Heart right ventricle (tissue), 16 donors: Measurements from ENCODE around the gene HCFC1R1. TPM values are rescaled to one million over a fixed set of nuclear protein-coding genes. Genes with fewer than 3 reads are reported as not detected.
A peak's percentile ranks its signal among the peaks of the same experiment; 100 is the strongest.

ENCODE experiments used
- ATAC-seq, 8 donors: fragments of 200-7000 bp; cut with Tn5 transposase; one replicate each; pipeline ENCODE4 v1.9.1; 2020; ENCODE audit warnings: mild to moderate bottlenecking in 8 of 8, moderate library complexity in 8 of 8, moderate number of reproducible peaks in 1 of 8
- DNase-seq, 2 donors: peaks; one replicate each; pipeline ENCODE4 v3.0.0-alpha.2; 2020
- H3K27ac ChIP-seq, 10 donors: fragments of 200-600 bp; sonication (generic) in 2 of 10; one replicate each; pipeline versions ENCODE4 v1.5.0 to v1.8.0; 2020 to 2022; ENCODE audit warnings: mild to moderate bottlenecking in 3 of 10
- H3K27me3 ChIP-seq, 7 donors: fragments of 200-600 bp; one replicate each; pipeline ENCODE4 v1.8.0; 2021 to 2022; ENCODE audit warnings: mild to moderate bottlenecking in 2 of 7
- H3K36me3 ChIP-seq, 9 donors: fragments of 200-600 bp; sonication (generic) in 1 of 9; one replicate each; pipeline versions ENCODE4 v1.5.0 to v1.8.0; 2020 to 2022; ENCODE audit warnings: mild to moderate bottlenecking in 2 of 9
- H3K4me1 ChIP-seq, 9 donors: fragments of 200-600 bp; sonication (generic) in 1 of 9; one replicate each; pipeline versions ENCODE4 v1.5.0 to v1.8.0; 2020 to 2022; ENCODE audit warnings: mild to moderate bottlenecking in 4 of 9
- H3K4me3 ChIP-seq, 10 donors: fragments of 200-600 bp; sonication (generic) in 2 of 10; one replicate each; pipeline versions ENCODE4 v1.5.0 to v1.8.0; 2020 to 2022; ENCODE audit warnings: mild to moderate bottlenecking in 7 of 10, moderate library complexity in 2 of 10
- H3K9me3 ChIP-seq, 11 donors: fragments of 200-600 bp in 10 of 11; sonication (generic) in 2 of 11; one replicate each; pipeline versions ENCODE4 v1.5.0 to v1.8.0; 2013 to 2022; ENCODE audit warnings: mild to moderate bottlenecking in 2 of 11, control low read depth in 1 of 11, moderate library complexity in 1 of 11
- WGBS, 2 donors: extraction: QIAGEN DNeasy Blood & Tissue Kit; methylation state at CpG; one replicate each; pipeline ENCODE4 v1.1.7; 2013; ENCODE audit warnings: inconsistent platforms in 1 of 2; 5-methylcytosine and 5-hydroxymethylcytosine counted together
- intact Hi-C, 10 donors: fragments of 100-400 bp; cut with DNase I; formaldehyde crosslinking; loops; one replicate each; pipeline versions ENCODE4 v1.11.1 to v1.14.2; 2022
- polyA plus RNA-seq, 2 donors: library from polyadenylated mRNA; stranded (reverse); fragments of 200-250 nt; gene quantifications; one replicate each; pipeline ENCODE4 v1.2.3, GENCODE V29; 2013
- total RNA-seq, 10 donors: library from RNA; stranded (reverse); fragmentation: NEBNext Ultra II Directional in 3 of 10; extraction: Animal tissue kit (Norgen Biotek cat#: 25700) in 3 of 10; gene quantifications; one replicate each; pipeline versions ENCODE4 v1.2.1 to v1.2.4, GENCODE V29; 2021 to 2023
- TF ChIP-seq, protein P1 (sequence below), 9 donors: fragments of 200-600 bp; sonication (generic) in 2 of 9; IDR thresholded peaks; one replicate each; pipeline versions ENCODE4 v1.5.0 to v1.8.0; 2021 to 2022; ENCODE audit warnings: antibody characterized with exemption in 9 of 9, mild to moderate bottlenecking in 5 of 9, moderate library complexity in 1 of 9
- donor health status: Arrhythmogenic right ventricular cardiomyopathy.
- donor health status: ischemic (EF 13 %, LVEDD 7.1; RV severe dilation, severe dysfunction).
- donor health status: healthy with polysubstance abuse.
- donor health status: DM: no; HTN: yes; CAD: no.
- donor health status: DM: no; HTN: no; CAD: no.
- donor health status: ischemic (EF 25% LVEDD 6.9; RV normal size, moderate dysfunction).
- donor health status: ischemic (EF 25% LVEDD 5.7; RV mildly dilated, moderate dysfunction).
- donor health status: healthy.
- donor health status: DM: yes; HTN: yes; CAD: no.
- donor health status: Ischemic cardiomyopathy.
- donor health status: ischemic (EF 35%, LVEDD 5.7; RV mildly dilated, moderate dysfunction).
- donor health status: nonischemic (EF 11% LVEDD 7.7; RV severe dilation, severe dysfunction).
- donor health status: DM: yes; HTN: yes; CAD: no.
- donor health status: PGD.
- donor health status: ischemic (EF 29% LVEDD 5.4; RV normal size, mild dysfunction).
- donor health status: nonischemic (EF 23%, LVEDD 6.1; RV moderate dilation, normal function).

HCFC1R1 gene
- total and polyA plus RNA-seq, 12 donors = 41.8 to 370 (median 57.2) TPM

GRCh38 chr16:3012246-3012645 is 11.5 kb downstream of the HCFC1R1 start:
- Histone ChIP-seq H3K9me3 (no peaks in the 10 kb centered on the region), H3K27ac (no peak overlapping the region), H3K4me3 (no peak overlapping the region), H3K36me3 (no peaks in the 10 kb centered on the region), H3K4me1 (peaks cover 0 to 16% (median 0%) of the 10 kb centered on the region in 9 donors), H3K27me3 (peaks cover 11 to 94% (median 73%) of the 10 kb centered on the region in 7 donors)
- intact Hi-C loops = no loop called here
- TF ChIP-seq, protein P1, sequence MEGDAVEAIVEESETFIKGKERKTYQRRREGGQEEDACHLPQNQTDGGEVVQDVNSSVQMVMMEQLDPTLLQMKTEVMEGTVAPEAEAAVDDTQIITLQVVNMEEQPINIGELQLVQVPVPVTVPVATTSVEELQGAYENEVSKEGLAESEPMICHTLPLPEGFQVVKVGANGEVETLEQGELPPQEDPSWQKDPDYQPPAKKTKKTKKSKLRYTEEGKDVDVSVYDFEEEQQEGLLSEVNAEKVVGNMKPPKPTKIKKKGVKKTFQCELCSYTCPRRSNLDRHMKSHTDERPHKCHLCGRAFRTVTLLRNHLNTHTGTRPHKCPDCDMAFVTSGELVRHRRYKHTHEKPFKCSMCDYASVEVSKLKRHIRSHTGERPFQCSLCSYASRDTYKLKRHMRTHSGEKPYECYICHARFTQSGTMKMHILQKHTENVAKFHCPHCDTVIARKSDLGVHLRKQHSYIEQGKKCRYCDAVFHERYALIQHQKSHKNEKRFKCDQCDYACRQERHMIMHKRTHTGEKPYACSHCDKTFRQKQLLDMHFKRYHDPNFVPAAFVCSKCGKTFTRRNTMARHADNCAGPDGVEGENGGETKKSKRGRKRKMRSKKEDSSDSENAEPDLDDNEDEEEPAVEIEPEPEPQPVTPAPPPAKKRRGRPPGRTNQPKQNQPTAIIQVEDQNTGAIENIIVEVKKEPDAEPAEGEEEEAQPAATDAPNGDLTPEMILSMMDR (IDR thresholded peaks at IDR 0.05) = no peak
- 5 to 9% methylated on average over 19 of the region's 19 CpGs for WGBS, 2 donors
- DNase-seq = no peak
- no peak for ATAC-seq

DNA sequence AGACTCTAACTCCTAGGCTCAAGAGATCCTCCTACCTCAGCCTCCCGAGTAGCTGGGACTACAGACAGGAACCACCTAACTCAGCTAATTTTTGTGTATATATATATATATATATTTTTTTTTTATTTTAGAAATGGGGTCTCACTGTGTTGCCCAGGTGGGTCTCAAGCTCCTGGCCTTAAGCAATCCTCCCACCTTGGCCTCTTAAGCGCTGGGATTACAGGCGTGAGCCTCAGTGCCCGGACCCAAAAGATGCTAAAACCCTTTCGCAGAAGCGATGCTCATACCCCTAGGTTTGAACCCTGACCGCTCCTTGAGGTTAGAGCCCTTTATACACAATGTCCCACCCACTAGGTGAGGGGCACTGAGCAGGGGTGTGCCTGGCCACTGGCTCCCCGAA is 13.2 kb downstream of the HCFC1R1 start:
- Histone ChIP-seq H3K27me3 (peaks cover 8 to 95% (median 83%) of the 10 kb centered on the region in 7 donors), H3K4me3 (no peak overlapping the region), H3K9me3 (no peaks in the 10 kb centered on the region), H3K27ac (no peak overlapping the region), H3K4me1 (peaks cover 0 to 26% (median 0%) of the 10 kb centered on the region in 9 donors), H3K36me3 (peaks cover 0 to 4% (median 0%) of the 10 kb centered on the region in 9 donors)
- ATAC-seq (no peak), DNase-seq (no peak)
- intact Hi-C loops = no loop called here
- 89 to 92% methylated on average over 8 of the region's 8 CpGs for WGBS, 2 donors
- TF ChIP-seq, protein P1 (IDR thresholded peaks at IDR 0.05) = no peak

DNA sequence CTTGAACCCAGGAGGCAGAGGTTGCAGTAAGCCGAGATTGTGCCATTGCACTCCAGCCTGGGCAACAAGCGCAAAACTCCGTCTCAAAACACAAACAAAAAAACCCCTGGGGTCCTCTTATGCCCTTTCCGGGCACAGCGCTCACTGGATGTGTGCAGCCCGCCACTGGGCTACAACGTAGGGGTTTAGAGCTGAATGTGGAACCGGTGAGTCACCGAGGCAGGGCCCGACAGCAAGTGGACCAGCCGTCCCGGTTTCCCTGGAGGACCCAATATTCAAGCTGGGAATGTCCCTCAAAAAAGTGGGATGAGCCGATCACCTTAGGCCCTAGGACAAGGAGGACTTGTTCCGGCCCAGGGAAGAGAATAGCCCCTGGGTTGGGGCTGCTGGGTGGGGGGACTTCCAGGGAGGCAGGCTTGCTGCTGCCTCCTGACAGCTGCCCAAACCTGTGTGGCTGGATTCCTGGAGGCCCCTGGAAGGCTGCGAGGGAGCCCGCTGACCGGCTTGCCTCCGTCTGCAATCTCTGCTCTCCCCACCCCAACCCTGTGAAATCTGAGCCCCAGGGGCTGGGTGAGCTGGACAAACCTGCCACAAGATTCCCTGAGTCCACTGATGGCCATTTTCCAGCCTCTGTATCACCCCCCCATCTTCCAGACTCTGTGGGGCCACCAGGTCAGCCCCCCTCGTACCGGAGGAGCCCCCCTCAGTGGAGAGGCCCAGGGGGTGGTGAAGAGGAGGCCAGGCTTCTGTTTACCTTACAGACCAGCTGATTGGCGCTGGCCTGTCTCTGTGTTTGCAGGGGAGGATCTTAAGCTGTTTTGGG is 14.0 kb downstream of the HCFC1R1 start:
- 40 to 46% methylated on average over 21 of the region's 21 CpGs for WGBS, 2 donors
- no peak overlapping the region for H3K4me3 ChIP-seq
- peaks cover 8 to 96% (median 91%) of the 10 kb centered on the region in 7 donors for H3K27me3 ChIP-seq
- ATAC-seq (no peak), DNase-seq (no peak)
- TF ChIP-seq, protein P1 (IDR thresholded peaks at IDR 0.05) = no peak
- no peak overlapping the region for H3K27ac ChIP-seq
- peaks cover 0 to 29% (median 4%) of the 10 kb centered on the region in 9 donors for H3K4me1 ChIP-seq
- H3K36me3 ChIP-seq = peaks cover 0 to 4% (median 0%) of the 10 kb centered on the region in 9 donors
- no peaks in the 10 kb centered on the region for H3K9me3 ChIP-seq
- intact Hi-C loops = no loop called here

GRCh38 chr16:3008690-3009037 is 15.1 kb downstream of the HCFC1R1 start:
- DNase-seq (no peak), ATAC-seq (no peak)
- peaks cover 6 to 90% (median 83%) of the 10 kb centered on the region in 7 donors for H3K27me3 ChIP-seq
- H3K4me3 ChIP-seq = peak overlapping the region in 1 of 10 donors; percentile 34
- 34 to 37% methylated on average over 4 of the region's 4 CpGs for WGBS, 2 donors
- peaks cover 0 to 31% (median 5%) of the 10 kb centered on the region in 9 donors for H3K4me1 ChIP-seq
- intact Hi-C loops = no loop called here
- peaks cover 0 to 4% (median 0%) of the 10 kb centered on the region in 9 donors for H3K36me3 ChIP-seq
- TF ChIP-seq, protein P1 (IDR thresholded peaks at IDR 0.05) = no peak
- H3K27ac ChIP-seq = peak overlapping the region in 2 of 10 donors; percentile 44 to 71
- no peaks in the 10 kb centered on the region for H3K9me3 ChIP-seq
